Upper lobe of right lung (tissue), 1 donor: ENCODE results near the gene NDUFAF5. TPM values are rescaled to one million over a fixed set of nuclear protein-coding genes. Genes with fewer than 3 reads are reported as not detected.

ENCODE experiments used
- ATAC-seq: fragments of 200-7000 bp; cut with Tn5 transposase; one replicate; pipeline ENCODE4 v1.9.1; 2020; ENCODE audit warnings: mild to moderate bottlenecking, moderate library complexity
- DNase-seq: peaks from one replicate; pipeline ENCODE4 v3.0.0-alpha.2; 2020
- H3K27ac ChIP-seq: fragments of 200-600 bp; one replicate; pipeline ENCODE4 v1.8.0; 2022
- H3K27me3 ChIP-seq: fragments of 200-600 bp; one replicate; pipeline ENCODE4 v1.8.0; 2022; ENCODE audit warnings: mild to moderate bottlenecking
- H3K36me3 ChIP-seq: fragments of 200-600 bp; one replicate; pipeline ENCODE4 v1.8.0; 2022
- H3K4me1 ChIP-seq: fragments of 200-600 bp; one replicate; pipeline ENCODE4 v1.8.0; 2022
- H3K4me3 ChIP-seq: fragments of 200-600 bp; one replicate; pipeline ENCODE4 v1.8.0; 2022; ENCODE audit warnings: mild to moderate bottlenecking
- H3K9me3 ChIP-seq: fragments of 200-600 bp; one replicate; pipeline ENCODE4 v1.8.0; 2022
- intact Hi-C: fragments of 100-400 bp; cut with DNase I; formaldehyde crosslinking; loops from one replicate; pipeline ENCODE4 v1.11.0; 2022
- total RNA-seq: library from RNA; stranded (reverse); fragmentation: NEBNext Ultra II Directional; extraction: Animal tissue kit (Norgen Biotek cat#: 25700); gene quantifications from one replicate; pipeline ENCODE4 v1.2.1, GENCODE V29; 2021
- TF ChIP-seq, protein P1 (sequence below): fragments of 200-600 bp; IDR thresholded peaks from one replicate; pipeline ENCODE4 v1.8.0; 2022; ENCODE audit warnings: antibody characterized with exemption
- donor health status: DM: no; HTN: yes; CAD: no; lungs with severe emphysema.

Gene NDUFAF5
- total RNA-seq, 1 donor from 2014 or later = 20.1 TPM

DNA sequence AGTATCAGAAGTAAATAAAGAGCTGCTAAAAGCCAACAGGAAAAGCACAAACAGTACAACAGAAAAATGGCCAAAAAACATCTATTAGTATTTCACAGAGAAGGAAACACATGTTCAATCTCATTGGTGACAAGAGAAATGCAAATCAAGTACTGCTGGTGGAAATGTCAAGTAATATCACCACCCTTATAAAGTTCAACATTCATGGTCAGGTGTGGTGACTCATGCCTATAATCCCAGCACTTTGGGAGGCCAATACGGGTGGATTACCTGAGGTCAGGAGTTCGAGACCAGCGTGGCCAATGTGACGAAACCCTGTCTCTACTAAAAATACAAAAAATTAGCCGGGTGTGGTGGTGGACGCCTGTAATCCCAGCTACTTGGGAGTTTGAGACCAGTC, 42.9 kb upstream of the NDUFAF5 start:
- no peaks in the 10 kb centered on the region for H3K36me3 ChIP-seq
- TF ChIP-seq, protein P1, sequence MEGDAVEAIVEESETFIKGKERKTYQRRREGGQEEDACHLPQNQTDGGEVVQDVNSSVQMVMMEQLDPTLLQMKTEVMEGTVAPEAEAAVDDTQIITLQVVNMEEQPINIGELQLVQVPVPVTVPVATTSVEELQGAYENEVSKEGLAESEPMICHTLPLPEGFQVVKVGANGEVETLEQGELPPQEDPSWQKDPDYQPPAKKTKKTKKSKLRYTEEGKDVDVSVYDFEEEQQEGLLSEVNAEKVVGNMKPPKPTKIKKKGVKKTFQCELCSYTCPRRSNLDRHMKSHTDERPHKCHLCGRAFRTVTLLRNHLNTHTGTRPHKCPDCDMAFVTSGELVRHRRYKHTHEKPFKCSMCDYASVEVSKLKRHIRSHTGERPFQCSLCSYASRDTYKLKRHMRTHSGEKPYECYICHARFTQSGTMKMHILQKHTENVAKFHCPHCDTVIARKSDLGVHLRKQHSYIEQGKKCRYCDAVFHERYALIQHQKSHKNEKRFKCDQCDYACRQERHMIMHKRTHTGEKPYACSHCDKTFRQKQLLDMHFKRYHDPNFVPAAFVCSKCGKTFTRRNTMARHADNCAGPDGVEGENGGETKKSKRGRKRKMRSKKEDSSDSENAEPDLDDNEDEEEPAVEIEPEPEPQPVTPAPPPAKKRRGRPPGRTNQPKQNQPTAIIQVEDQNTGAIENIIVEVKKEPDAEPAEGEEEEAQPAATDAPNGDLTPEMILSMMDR = no peak
- H3K27ac ChIP-seq = no peak overlapping the region
- intact Hi-C loops = no loop called here
- DNase-seq (no peak), ATAC-seq (no peak)
- H3K4me1 ChIP-seq = no peaks in the 10 kb centered on the region
- no peaks in the 10 kb centered on the region for H3K9me3 ChIP-seq
- no peak overlapping the region for H3K4me3 ChIP-seq
- no peaks in the 10 kb centered on the region for H3K27me3 ChIP-seq

DNA sequence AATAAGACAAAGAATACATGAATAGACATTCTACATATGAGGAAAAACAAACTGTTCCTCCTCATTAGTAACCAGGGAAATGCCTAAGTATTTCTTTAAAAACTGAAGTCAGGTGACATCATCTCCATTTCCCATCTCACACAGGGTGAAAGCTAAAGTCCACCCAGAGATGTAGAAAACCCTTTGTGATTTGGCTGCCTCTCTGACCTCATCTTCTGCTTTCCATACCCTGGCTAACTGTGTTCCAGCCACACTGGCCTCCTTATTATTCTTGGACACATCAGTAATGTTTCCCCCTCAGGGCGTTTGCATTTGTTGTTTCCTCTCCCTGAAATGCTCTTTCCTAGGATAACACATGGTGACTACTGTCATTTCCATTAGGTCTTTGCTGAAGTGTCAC, 40.5 kb upstream of the NDUFAF5 start:
- Histone ChIP-seq H3K4me3 (no peak overlapping the region), H3K27me3 (no peaks in the 10 kb centered on the region), H3K36me3 (peaks cover 8% of the 10 kb centered on the region), H3K4me1 (no peaks in the 10 kb centered on the region), H3K9me3 (no peaks in the 10 kb centered on the region), H3K27ac (no peak overlapping the region)
- intact Hi-C loops = no loop called here
- ATAC-seq (no peak), DNase-seq (no peak)
- TF ChIP-seq, protein P1 = no peak

DNA sequence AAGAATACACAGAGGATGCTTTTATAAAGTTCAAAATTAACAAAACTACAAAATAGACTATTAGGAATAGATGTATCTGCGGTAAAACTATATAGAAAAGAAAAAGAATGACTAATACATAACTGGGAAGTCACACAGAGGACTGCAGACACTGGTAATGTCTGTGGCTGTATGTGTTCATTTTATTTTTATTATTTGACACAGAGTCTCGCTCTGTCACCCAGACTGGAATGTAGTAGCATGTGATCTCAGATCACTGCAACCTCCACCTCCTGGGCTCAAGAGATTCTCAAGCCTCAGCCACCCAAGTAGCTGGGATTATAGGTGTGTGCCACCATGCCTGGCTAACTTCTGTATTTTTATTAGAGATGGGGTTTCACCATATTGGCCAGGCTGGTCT, 39.0 kb upstream of the NDUFAF5 start:
- H3K27ac ChIP-seq = no peak overlapping the region
- intact Hi-C loops = no loop called here

DNA sequence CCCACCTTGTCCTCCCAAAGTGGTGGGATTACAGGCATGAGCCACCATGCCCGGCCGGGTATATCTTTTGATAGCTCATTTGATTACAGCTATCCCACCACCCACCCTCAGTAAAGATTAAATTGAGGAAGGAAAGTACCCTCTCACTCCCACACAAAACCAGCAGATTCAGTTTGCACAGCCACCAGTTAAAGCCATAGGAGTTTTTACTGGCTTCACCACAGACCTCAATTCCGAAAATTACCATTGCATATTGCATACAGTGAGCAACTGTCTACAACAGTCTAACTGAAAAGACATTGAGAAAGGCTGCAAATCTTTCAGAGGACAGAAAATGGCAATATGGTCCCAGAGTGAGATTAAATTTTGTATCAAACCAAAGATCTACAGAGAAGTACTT, 35.0 kb upstream of the NDUFAF5 start:
- intact Hi-C loops = no loop called here
- H3K36me3 ChIP-seq = peaks cover 33% of the 10 kb centered on the region
- no peak for ATAC-seq

More for the DNA sequence above, 39.0 kb upstream of the NDUFAF5 start:
- H3K27me3 ChIP-seq = no peaks in the 10 kb centered on the region
- no peaks in the 10 kb centered on the region for H3K4me1 ChIP-seq
- no peaks in the 10 kb centered on the region for H3K9me3 ChIP-seq
- no peak overlapping the region for H3K4me3 ChIP-seq
- TF ChIP-seq, protein P1 = no peak
- DNase-seq = no peak
- ATAC-seq = no peak
- peaks cover 14% of the 10 kb centered on the region for H3K36me3 ChIP-seq

DNA sequence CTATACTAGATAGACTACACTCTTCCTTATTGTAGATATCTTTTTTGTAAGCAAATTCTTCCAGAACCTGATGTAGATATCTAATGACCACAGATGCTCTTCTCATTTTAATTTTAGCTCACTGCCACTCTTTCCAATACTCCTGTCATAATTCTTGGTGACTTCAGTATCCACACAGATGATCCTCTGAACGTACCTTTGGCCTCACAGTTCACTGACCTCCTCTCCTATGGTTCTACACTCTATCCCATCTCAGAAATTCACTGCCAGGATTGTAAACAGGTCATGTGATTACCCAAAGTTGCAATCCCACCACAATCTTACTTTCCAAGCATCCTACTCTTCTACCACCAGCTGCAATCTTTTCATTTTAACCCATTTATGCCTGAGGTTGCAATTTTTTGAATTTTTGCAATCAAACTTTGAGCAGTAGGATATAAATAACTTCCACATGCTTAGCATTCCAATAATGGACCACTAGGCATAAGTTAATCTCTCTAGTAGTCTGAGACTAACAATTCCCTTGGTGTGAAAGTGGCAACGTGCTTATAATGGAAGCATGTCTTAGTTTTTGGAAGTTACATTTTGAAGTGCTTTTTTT, 31.3 kb upstream of the NDUFAF5 start:
- H3K4me1 ChIP-seq = no peaks in the 10 kb centered on the region

More for the DNA sequence above, 35.0 kb upstream of the NDUFAF5 start:
- H3K4me3 ChIP-seq = no peak overlapping the region
- no peaks in the 10 kb centered on the region for H3K4me1 ChIP-seq
- H3K9me3 ChIP-seq = no peaks in the 10 kb centered on the region
- no peak for DNase-seq
- no peak overlapping the region for H3K27ac ChIP-seq
- TF ChIP-seq, protein P1 = no peak
- no peaks in the 10 kb centered on the region for H3K27me3 ChIP-seq

More for the DNA sequence above, 31.3 kb upstream of the NDUFAF5 start:
- H3K4me3 ChIP-seq = no peak overlapping the region
- ATAC-seq (no peak), DNase-seq (no peak)
- TF ChIP-seq, protein P1 = no peak
- intact Hi-C loops = no loop called here
- peaks cover 42% of the 10 kb centered on the region for H3K36me3 ChIP-seq
- H3K27me3 ChIP-seq = no peaks in the 10 kb centered on the region
- H3K27ac ChIP-seq = no peak overlapping the region
- no peaks in the 10 kb centered on the region for H3K9me3 ChIP-seq
